ENCODE results near the gene DDIT4. TPM values are rescaled to one million over a fixed set of nuclear protein-coding genes. Genes with fewer than 3 reads are reported as not detected.

Gene DDIT4
- total and polyA plus RNA-seq, 9 of the 15 experiments (the other 6 are each of a cell fraction or from before 2014, with no cell fraction given): 8.2 to 675 (median 159) TPM

DNA sequence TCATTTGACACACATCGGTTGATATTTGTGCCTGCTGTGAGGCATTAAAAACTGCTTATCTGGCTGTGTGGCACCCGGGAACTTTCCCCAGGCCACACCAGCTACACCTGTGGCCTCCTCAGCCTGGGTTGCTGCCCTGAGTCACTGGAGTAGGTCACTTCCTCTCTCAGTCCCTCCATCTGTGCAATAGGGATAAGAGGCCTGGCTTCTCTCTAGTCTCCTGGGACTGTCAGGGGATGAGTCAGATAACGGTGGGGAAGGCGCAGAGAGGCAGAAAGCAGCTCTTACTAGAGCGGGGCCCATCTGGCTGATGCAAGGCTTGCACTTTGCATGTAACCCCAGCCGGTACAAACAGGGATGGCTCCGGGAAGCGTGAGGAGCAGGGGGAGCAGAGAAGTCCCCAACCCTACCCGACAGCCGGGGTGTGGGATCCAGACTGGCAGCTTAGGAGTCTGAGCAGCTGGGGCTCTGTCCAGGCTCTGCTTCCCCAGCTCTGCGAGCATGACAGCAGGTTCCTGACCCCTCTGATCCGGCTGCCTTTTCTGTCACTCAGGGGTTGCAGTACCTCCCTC is 47.0 kb downstream of the DDIT4 start (continued):
- TF ChIP-seq, protein P1, sequence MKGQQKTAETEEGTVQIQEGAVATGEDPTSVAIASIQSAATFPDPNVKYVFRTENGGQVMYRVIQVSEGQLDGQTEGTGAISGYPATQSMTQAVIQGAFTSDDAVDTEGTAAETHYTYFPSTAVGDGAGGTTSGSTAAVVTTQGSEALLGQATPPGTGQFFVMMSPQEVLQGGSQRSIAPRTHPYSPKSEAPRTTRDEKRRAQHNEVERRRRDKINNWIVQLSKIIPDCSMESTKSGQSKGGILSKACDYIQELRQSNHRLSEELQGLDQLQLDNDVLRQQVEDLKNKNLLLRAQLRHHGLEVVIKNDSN (CRISPR knock-in tag; IDR thresholded peaks at IDR 0.05): no peak; the same call in 1 of the 2 replicates
- TF ChIP-seq ZNF589 (CRISPR knock-in tag; IDR thresholded peaks at IDR 0.05; ENCODE audit: low read depth) (peak; percentile 98), MYC (IDR thresholded peaks at IDR 0.05; ENCODE audit: low read depth, low read length) (peak; percentile 97), MYC (CRISPR knock-in tag; IDR thresholded peaks at IDR 0.05; ENCODE audit: borderline replicate concordance, low read depth) (peak; percentile 66; the same call in 1 of the 2 replicates), IFI16 (CRISPR knock-in tag; IDR thresholded peaks at IDR 0.05) (no peak), SIN3A (IDR thresholded peaks at IDR 0.05; ENCODE audit: borderline replicate concordance in 2 of 2, control insufficient read depth in 1 of 2, low read depth in 2 of 2, low read length in 2 of 2) (peak; percentile 59 to 69; a peak in 2 of 4 replicates), MAFF (IDR thresholded peaks at IDR 0.05; ENCODE audit: low read length) (peak; percentile 78), CHD1 (IDR thresholded peaks at IDR 0.05; ENCODE audit: low read length) (no peak), L3MBTL2 (IDR thresholded peaks at IDR 0.05) (peak; percentile 78), GATAD2B (IDR thresholded peaks at IDR 0.05; ENCODE audit: borderline replicate concordance) (0 out of 2 replicates have a peak, but pooled peaks have one; percentile 56), ERF (CRISPR knock-in tag; IDR thresholded peaks at IDR 0.05) (peak; percentile 20), POLR2A (conservative IDR thresholded peaks at IDR 0.05) (peak; percentile 88)
- TF ChIP-seq, protein P2, sequence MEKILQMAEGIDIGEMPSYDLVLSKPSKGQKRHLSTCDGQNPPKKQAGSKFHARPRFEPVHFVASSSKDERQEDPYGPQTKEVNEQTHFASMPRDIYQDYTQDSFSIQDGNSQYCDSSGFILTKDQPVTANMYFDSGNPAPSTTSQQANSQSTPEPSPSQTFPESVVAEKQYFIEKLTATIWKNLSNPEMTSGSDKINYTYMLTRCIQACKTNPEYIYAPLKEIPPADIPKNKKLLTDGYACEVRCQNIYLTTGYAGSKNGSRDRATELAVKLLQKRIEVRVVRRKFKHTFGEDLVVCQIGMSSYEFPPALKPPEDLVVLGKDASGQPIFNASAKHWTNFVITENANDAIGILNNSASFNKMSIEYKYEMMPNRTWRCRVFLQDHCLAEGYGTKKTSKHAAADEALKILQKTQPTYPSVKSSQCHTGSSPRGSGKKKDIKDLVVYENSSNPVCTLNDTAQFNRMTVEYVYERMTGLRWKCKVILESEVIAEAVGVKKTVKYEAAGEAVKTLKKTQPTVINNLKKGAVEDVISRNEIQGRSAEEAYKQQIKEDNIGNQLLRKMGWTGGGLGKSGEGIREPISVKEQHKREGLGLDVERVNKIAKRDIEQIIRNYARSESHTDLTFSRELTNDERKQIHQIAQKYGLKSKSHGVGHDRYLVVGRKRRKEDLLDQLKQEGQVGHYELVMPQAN (IDR thresholded peaks at IDR 0.05; ENCODE audit: borderline replicate concordance): no peak; the same call in 1 of the 2 replicates
- TF ChIP-seq, protein P3, sequence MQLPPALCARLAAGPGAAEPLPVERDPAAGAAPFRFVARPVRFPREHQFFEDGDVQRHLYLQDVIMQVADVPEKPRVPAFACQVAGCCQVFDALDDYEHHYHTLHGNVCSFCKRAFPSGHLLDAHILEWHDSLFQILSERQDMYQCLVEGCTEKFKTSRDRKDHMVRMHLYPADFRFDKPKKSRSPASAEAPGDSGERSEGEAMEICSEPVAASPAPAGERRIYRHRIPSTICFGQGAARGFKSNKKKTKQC (CRISPR knock-in tag; IDR thresholded peaks at IDR 0.05): no peak
- TF ChIP-seq, protein P4, sequence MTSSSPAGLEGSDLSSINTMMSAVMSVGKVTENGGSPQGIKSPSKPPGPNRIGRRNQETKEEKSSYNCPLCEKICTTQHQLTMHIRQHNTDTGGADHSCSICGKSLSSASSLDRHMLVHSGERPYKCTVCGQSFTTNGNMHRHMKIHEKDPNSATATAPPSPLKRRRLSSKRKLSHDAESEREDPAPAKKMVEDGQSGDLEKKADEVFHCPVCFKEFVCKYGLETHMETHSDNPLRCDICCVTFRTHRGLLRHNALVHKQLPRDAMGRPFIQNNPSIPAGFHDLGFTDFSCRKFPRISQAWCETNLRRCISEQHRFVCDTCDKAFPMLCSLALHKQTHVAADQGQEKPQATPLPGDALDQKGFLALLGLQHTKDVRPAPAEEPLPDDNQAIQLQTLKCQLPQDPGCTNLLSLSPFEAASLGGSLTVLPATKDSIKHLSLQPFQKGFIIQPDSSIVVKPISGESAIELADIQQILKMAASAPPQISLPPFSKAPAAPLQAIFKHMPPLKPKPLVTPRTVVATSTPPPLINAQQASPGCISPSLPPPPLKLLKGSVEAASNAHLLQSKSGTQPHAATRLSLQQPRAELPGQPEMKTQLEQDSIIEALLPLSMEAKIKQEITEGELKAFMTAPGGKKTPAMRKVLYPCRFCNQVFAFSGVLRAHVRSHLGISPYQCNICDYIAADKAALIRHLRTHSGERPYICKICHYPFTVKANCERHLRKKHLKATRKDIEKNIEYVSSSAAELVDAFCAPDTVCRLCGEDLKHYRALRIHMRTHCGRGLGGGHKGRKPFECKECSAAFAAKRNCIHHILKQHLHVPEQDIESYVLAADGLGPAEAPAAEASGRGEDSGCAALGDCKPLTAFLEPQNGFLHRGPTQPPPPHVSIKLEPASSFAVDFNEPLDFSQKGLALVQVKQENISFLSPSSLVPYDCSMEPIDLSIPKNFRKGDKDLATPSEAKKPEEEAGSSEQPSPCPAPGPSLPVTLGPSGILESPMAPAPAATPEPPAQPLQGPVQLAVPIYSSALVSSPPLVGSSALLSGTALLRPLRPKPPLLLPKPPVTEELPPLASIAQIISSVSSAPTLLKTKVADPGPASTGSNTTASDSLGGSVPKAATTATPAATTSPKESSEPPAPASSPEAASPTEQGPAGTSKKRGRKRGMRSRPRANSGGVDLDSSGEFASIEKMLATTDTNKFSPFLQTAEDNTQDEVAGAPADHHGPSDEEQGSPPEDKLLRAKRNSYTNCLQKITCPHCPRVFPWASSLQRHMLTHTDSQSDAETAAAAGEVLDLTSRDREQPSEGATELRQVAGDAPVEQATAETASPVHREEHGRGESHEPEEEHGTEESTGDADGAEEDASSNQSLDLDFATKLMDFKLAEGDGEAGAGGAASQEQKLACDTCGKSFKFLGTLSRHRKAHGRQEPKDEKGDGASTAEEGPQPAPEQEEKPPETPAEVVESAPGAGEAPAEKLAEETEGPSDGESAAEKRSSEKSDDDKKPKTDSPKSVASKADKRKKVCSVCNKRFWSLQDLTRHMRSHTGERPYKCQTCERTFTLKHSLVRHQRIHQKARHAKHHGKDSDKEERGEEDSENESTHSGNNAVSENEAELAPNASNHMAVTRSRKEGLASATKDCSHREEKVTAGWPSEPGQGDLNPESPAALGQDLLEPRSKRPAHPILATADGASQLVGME (CRISPR knock-in tag; IDR thresholded peaks at IDR 0.05): peak; percentile 95; the same call in 1 of the 2 replicates
- TF ChIP-seq, protein P5, sequence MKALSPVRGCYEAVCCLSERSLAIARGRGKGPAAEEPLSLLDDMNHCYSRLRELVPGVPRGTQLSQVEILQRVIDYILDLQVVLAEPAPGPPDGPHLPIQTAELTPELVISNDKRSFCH (CRISPR knock-in tag; IDR thresholded peaks at IDR 0.05): no peak
- TF ChIP-seq, protein P5 (tag; IDR thresholded peaks at IDR 0.05): peak; percentile 96
